Epithelial cell of esophagus (primary cell): ENCODE measurements around the gene PKNOX2.

Source experiments
- DNase-seq: peaks from one replicate; pipeline ENCODE4 v3.0.0; 2010; ENCODE audit warnings: low read depth
- H3K4me3 ChIP-seq: 2 replicates; pipeline ENCODE4 v1.5.1; 2011; ENCODE audit warnings: mild to moderate bottlenecking, low read length, control low read depth
- TF ChIP-seq, protein P1 (sequence below): IDR thresholded peaks from 2 replicates; pipeline ENCODE4 v1.5.1; 2011; ENCODE audit warnings: low read depth, mild to moderate bottlenecking, low read length, control low read depth, inconsistent platforms; ENCODE audit not compliant: insufficient read depth; ENCODE audit errors: missing control alignments

Gene PKNOX2

DNA sequence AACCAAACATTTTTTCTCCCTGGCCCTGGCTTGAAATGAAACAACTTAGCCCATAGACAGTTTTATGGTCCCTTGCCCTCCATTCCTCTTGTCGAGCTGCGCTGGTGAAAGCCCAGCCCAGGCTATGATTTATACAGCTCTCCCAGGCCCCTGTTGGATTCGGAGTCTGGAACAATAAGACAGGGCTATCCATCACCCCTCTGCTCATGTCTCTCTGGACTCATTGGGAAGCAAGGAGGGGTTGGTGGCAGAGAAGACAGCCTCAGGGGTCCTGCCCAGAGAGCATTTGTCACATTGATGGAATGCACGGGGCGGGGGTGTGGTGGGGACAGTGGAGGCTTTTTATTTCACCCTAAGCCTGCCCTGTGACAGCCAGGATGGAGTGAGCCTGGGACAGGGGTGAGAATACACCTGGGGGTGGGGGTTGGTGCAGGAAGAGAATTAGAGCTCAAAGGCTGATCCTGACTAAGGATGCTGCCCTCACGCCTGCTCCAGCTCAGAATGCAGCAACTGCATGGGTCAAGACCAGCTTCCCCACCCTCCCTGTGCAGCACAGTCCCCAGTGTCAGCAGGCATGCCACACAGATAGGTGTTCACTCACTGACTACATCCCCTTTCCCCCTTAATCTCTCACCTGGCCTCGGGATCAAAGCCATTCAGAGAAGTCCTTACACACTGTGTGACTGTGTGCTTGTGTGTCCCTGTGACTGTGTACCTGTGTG, 10.0 kb upstream of the PKNOX2 start:
- no peak for DNase-seq
- no peak overlapping the region for H3K4me3 ChIP-seq
- TF ChIP-seq, protein P1, sequence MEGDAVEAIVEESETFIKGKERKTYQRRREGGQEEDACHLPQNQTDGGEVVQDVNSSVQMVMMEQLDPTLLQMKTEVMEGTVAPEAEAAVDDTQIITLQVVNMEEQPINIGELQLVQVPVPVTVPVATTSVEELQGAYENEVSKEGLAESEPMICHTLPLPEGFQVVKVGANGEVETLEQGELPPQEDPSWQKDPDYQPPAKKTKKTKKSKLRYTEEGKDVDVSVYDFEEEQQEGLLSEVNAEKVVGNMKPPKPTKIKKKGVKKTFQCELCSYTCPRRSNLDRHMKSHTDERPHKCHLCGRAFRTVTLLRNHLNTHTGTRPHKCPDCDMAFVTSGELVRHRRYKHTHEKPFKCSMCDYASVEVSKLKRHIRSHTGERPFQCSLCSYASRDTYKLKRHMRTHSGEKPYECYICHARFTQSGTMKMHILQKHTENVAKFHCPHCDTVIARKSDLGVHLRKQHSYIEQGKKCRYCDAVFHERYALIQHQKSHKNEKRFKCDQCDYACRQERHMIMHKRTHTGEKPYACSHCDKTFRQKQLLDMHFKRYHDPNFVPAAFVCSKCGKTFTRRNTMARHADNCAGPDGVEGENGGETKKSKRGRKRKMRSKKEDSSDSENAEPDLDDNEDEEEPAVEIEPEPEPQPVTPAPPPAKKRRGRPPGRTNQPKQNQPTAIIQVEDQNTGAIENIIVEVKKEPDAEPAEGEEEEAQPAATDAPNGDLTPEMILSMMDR, result no peak

GRCh38 chr11:125155100-125155444, 9.5 kb upstream of the PKNOX2 start:
- H3K4me3 ChIP-seq, result no peak overlapping the region
- TF ChIP-seq, protein P1, result no peak
- no peak for DNase-seq

GRCh38 chr11:125155767-125156166, 8.8 kb upstream of the PKNOX2 start:
- no peak overlapping the region for H3K4me3 ChIP-seq
- DNase-seq, result no peak
- TF ChIP-seq, protein P1, result no peak

DNA sequence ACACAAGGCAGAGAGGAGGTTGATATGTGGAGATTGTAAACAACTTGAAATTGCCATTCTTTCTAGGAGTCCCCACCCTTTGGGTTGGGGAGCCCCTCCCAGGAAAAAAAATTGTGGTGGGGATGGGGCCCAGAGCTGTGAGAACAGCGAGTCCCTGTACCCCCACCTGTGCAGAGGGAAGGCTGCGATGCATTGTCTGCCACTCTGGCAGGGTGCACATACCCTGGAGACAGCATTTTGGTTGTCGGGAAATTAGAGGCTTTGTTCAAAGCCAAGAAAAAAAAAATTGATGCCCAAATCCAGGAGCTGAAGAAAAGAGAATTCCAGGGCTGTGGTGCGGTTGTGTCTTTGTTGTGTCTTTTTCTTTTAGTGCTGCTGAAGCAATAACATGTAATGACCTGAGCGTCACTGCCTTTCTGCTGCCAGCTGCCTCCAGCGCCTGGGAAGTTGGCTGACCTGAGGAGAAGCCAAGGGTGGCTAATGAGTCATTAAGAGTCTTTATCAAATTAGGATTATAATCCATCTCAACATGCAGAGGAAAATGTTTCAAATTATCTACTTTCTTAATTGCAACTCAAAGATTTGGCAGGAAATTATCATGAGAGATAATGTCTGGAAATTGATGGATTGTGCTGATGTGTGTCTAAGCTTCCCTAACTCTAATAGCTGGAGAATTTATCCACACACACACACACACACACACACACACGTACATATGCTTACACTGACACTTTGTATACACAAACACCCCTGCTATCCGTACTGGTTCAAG, 8.0 kb upstream of the PKNOX2 start:
- TF ChIP-seq, protein P1, result no peak
- no peak for DNase-seq
- H3K4me3 ChIP-seq, result no peak overlapping the region

DNA sequence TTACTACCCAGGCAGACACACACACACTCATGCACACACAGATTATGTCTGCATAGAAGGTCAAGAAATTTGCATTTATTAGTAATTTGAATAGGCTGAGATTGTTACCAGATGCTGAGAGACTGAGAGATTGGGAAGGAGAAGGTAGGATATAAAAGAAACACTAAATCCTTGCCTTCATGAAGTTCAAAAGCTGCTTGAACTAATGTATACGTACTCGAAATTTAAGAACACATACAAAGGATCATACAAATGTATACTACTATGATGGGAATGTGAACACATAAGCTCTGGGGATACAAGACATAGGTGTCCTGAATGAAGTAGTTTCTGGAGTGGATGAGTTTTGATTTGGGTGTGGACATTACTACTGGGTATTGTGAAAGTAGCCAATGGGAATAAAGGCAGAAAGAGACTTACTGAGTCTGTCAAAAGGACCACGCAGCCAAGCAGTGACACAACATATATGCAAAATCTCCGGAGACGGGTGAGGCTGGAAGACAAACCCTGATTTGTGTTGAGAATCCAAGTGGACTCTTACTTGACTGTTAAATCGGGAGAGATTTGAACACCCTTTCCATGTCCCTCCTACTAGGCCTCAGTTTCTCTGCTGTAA, 7.3 kb upstream of the PKNOX2 start:
- TF ChIP-seq, protein P1, result no peak
- no peak overlapping the region for H3K4me3 ChIP-seq
- no peak for DNase-seq

DNA sequence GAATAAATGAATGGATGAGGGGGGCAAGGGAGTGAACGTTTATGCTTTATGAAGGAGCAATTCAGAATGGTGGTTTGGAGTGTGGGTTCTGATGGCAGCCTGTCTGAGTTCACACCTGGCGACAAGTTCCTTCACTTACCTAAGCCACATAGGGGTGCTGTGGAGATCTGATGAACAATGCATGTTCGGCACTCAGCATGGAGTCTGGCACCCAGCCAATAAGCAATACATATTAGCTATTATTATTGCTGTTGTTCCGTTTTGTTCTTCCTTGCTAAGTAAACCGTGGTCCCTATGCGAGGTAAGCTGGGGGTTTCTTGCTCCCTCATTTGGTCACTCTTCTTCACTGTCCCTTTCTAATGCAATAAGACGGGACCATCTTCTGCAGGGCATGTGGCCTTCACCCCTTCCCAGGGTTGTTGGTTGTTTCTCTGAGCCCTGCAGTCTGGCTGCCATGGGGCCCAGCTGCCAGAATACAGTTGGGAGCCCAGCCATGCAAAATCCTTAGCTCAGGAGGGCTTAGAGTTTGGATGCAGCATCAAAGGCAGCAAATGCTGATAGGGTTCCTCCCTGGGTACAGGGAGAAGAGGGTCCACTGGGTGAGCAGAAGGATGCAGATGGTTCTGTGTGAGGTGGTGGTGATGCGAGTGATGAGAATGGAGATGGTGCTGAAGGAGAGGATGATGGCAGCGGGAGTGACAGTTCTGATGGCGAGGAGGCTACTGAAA, 6.4 kb upstream of the PKNOX2 start:
- DNase-seq, result no peak
- TF ChIP-seq, protein P1, result no peak
- H3K4me3 ChIP-seq, result no peak overlapping the region
